PC-9 (cell line): ENCODE measurements around the gene RYR2. TPM values are rescaled to one million over a fixed set of nuclear protein-coding genes. Genes with fewer than 3 reads are reported as not detected.
A peak's percentile ranks its signal among the peaks of the same experiment; 100 is the strongest.
"Not testable (repeated sequence)": the region's sequence is repeated elsewhere in the genome, so short reads cannot be mapped to it uniquely, and the experiment has no call there.

Source experiments
- BruUV-seq: library from RNA; stranded (reverse); fragments of 400-500 nt; replicated peaks from 2 replicates; lab custom pipeline; 2021; lab: Mats Ljungman, UMichigan
- CTCF ChIA-PET: fragments of 300-600 bp; sonication (Branson Sonifier 250); formaldehyde crosslinking; loops from one replicate; lab custom pipeline; 2022; ENCODE audit warnings: antibody characterized with exemption; lab: Charles Lee
- POLR2A ChIA-PET: fragments of 300-600 bp; sonication (Branson Sonifier 250); formaldehyde crosslinking; loops from one replicate; lab custom pipeline; 2022; ENCODE audit warnings: antibody characterized with exemption; ENCODE audit not compliant: unreplicated experiment; lab: Charles Lee
- DNase-seq, 2 experiments: peaks; one replicate each; pipeline versions ENCODE4 v3.0.0 to v3.0.0-alpha.2; 2015 to 2022; ENCODE audit warnings: mixed read lengths in 1 of 2
- H2AFZ ChIP-seq: fragments of 200-600 bp; sonication (generic); 2 replicates; pipeline ENCODE4 v1.8.1; 2017; ENCODE audit warnings: antibody characterized with exemption
- H3F3A ChIP-seq: fragments of 200-600 bp; sonication (generic); 2 replicates; pipeline ENCODE4 v1.8.1; 2017; ENCODE audit warnings: antibody characterized with exemption, mild to moderate bottlenecking, low read depth; ENCODE audit not compliant: insufficient read depth
- H3K27ac ChIP-seq: fragments of 200-600 bp; sonication (generic); 2 replicates; pipeline ENCODE4 v1.6.1; 2016; ENCODE audit warnings: mixed run types
- H3K27me3 ChIP-seq: fragments of 200-600 bp; sonication (generic); 2 replicates; pipeline ENCODE4 v1.6.1; 2016; ENCODE audit warnings: low read depth, mixed run types; ENCODE audit not compliant: insufficient read depth
- H3K36me3 ChIP-seq: fragments of 200-600 bp; sonication (generic); 2 replicates; pipeline ENCODE4 v1.6.1; 2016; ENCODE audit warnings: low read depth, mixed run types
- H3K4me1 ChIP-seq: fragments of 200-600 bp; sonication (generic); replicated peaks from 2 replicates; pipeline ENCODE4 v1.6.1; 2016; ENCODE audit warnings: mixed run types; ENCODE audit not compliant: insufficient read depth
- H3K4me2 ChIP-seq: fragments of 200-600 bp; sonication (generic); 2 replicates; pipeline ENCODE4 v1.6.1; 2017; ENCODE audit warnings: mixed run types
- H3K4me3 ChIP-seq: fragments of 200-600 bp; sonication (generic); 2 replicates; pipeline ENCODE4 v1.6.1; 2016; ENCODE audit warnings: mixed run types
- H3K79me2 ChIP-seq: fragments of 200-600 bp; sonication (generic); 2 replicates; pipeline ENCODE4 v1.6.1; 2017; ENCODE audit warnings: low read depth, mixed run types
- H3K9me2 ChIP-seq: fragments of 200-600 bp; sonication (generic); 2 replicates; pipeline ENCODE4 v1.8.1; 2017; ENCODE audit warnings: mild to moderate bottlenecking; ENCODE audit not compliant: insufficient read depth
- H3K9me3 ChIP-seq: fragments of 200-600 bp; sonication (generic); 2 replicates; pipeline ENCODE4 v1.8.1; 2016; ENCODE audit warnings: low read depth; ENCODE audit not compliant: insufficient read depth
- H4K20me1 ChIP-seq: fragments of 200-600 bp; sonication (generic); 2 replicates; pipeline ENCODE4 v1.8.1; 2017; ENCODE audit not compliant: insufficient read depth
- EZH2 ChIP-seq: fragments of 200-600 bp; sonication (generic); IDR thresholded peaks from 2 replicates; pipeline ENCODE4 v1.8.0; 2017; ENCODE audit warnings: antibody characterized with exemption, low read depth
- intact Hi-C: fragments of 100-400 bp; cut with micrococcal nuclease; formaldehyde crosslinking; loops from one replicate; pipeline ENCODE4 v1.10.0; 2022; ENCODE audit not compliant: unreplicated experiment
- total RNA-seq: library from RNA; stranded (reverse); gene quantifications from 2 replicates; pipeline ENCODE4 v1.2.3, GENCODE V29; 2021
- TF ChIP-seq, protein P1 (sequence below): fragments of 200-600 bp; sonication (generic); conservative IDR thresholded peaks from 2 replicates; pipeline ENCODE4 v1.6.1; 2017; ENCODE audit warnings: mixed run types, antibody characterized with exemption, mild to moderate bottlenecking, moderate library complexity

The RYR2 gene
- total RNA-seq, 1 experiment from 2014 or later: not detected

DNA sequence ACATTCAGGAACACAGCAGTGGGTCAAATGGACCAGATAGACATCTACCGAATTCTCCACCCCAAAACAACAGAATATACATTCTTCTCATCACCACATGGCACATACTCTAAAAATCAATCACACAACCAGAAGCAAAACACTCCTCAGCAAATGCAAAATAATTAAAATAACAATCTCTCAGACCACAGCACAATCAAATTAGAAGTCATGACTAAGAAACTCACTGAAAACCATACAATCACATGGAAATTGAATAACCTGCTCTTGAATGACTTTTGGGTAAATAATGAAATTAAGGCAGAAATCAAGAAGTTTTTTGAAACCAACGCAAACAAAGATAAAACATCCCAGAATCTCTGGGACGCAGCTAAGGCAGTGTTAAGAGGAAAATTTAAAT, 799.5 kb downstream of the RYR2 start:
- Histone ChIP-seq H3K9me3 (no peaks in the 10 kb centered on the region), H3K27me3 (no peaks in the 10 kb centered on the region), H3K27ac (no peak overlapping the region), H4K20me1 (no peaks in the 10 kb centered on the region), H3K36me3 (no peaks in the 10 kb centered on the region), H2AFZ (no peak overlapping the region), H3K4me1 (no peaks in the 10 kb centered on the region), H3K4me3 (no peak overlapping the region), H3K79me2 (no peaks in the 10 kb centered on the region), H3K4me2 (no peak overlapping the region), H3F3A (no peaks in the 10 kb centered on the region), H3K9me2 (no peaks in the 10 kb centered on the region)
- CTCF ChIA-PET: no interaction called here
- intact Hi-C loops: no loop called here
- BruUV-seq: no TSS peak
- POLR2A ChIA-PET: no interaction called here
- no peak for TF ChIP-seq EZH2
- TF ChIP-seq, protein P1, sequence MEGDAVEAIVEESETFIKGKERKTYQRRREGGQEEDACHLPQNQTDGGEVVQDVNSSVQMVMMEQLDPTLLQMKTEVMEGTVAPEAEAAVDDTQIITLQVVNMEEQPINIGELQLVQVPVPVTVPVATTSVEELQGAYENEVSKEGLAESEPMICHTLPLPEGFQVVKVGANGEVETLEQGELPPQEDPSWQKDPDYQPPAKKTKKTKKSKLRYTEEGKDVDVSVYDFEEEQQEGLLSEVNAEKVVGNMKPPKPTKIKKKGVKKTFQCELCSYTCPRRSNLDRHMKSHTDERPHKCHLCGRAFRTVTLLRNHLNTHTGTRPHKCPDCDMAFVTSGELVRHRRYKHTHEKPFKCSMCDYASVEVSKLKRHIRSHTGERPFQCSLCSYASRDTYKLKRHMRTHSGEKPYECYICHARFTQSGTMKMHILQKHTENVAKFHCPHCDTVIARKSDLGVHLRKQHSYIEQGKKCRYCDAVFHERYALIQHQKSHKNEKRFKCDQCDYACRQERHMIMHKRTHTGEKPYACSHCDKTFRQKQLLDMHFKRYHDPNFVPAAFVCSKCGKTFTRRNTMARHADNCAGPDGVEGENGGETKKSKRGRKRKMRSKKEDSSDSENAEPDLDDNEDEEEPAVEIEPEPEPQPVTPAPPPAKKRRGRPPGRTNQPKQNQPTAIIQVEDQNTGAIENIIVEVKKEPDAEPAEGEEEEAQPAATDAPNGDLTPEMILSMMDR: no peak
- no peak for DNase-seq

DNA sequence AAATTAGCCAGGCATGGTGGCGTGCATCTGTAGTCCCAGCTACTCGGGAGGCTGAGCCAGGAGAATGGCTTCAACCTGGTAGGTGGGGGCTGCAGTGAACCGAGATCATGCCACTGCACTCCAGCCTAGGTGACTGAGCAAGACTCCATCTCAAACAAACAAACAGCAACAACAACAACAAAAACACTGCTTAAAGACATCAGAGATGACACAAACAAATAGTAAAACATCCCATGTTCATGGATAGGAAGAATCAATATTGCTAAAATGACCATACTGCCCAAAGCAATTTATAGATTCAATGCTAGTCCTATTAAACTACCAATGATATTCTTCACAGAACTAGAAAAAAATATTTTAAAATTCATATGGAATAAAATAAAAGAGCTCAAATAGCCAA, 801.5 kb downstream of the RYR2 start:
- H3K79me2 ChIP-seq, H2AFZ ChIP-seq, H3K36me3 ChIP-seq, H3K4me1 ChIP-seq, H3F3A ChIP-seq, H4K20me1 ChIP-seq, H3K9me3 ChIP-seq, H3K9me2 ChIP-seq, H3K4me3 ChIP-seq, BruUV-seq, CTCF ChIA-PET, intact Hi-C loops, DNase-seq, H3K27me3 ChIP-seq, H3K27ac ChIP-seq, H3K4me2 ChIP-seq, POLR2A ChIA-PET: not testable (repeated sequence)

DNA sequence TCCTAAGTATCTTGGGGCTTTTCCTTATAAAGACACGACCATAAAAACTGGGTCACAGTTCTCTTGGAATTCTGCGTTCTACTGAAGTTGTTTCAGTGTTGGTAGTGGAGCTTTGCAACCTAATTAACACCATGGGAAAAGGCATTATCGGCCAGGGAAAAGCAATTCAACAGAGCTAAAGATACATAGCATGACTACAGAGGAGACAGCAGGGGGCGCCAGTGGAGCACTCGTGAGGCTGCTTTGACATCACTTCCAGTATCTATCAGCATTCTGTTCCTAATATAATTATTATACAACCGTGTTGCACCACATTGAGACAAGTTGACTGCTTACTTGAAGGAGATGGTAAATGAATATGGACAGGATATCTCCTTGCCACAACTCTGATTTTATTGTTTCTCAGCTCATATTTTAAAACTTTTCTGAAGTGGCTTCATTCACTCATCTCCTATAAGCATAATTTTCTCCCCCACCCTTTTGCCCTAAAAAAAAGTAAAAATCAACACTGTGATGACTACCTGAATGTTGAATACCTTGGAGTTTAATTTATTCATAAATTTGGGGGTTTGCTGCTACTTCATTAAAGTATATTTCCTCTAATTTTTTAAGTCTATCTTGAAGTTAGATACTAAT, 809.3 kb downstream of the RYR2 start:
- Histone ChIP-seq H3K27me3 (no peaks in the 10 kb centered on the region), H3K36me3 (no peaks in the 10 kb centered on the region), H3K9me2 (no peaks in the 10 kb centered on the region), H3K4me2 (no peak overlapping the region), H3K4me3 (no peak overlapping the region), H3K4me1 (no peaks in the 10 kb centered on the region), H4K20me1 (no peaks in the 10 kb centered on the region), H2AFZ (no peak overlapping the region), H3K79me2 (no peaks in the 10 kb centered on the region), H3K9me3 (no peaks in the 10 kb centered on the region), H3K27ac (no peak overlapping the region), H3F3A (no peaks in the 10 kb centered on the region)
- ChIA-PET CTCF (no interaction called here), POLR2A (no interaction called here)
- peak in 1 of 2 experiments; percentile 15 for DNase-seq
- intact Hi-C loops: no loop called here
- BruUV-seq: no TSS peak
- no peak for TF ChIP-seq EZH2
- TF ChIP-seq, protein P1: peak; percentile 67

DNA sequence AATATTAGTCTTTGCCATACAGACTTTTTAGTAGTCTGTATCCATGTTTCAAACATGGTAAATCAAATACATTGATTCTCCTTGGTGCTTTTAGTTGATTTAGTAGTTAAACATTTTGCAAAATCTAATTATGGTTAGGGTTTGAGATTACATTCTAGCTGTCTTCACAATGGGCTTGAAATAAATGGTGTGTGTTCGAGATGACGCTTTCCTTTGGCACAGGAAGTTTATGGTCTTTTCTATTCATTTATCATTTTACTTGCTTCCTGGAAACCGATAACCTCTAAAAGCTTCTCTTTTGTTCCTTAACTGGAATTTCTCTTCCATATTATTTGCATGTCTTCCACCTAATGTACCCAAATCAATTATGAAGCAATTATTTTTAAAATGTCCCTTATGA, 810.4 kb downstream of the RYR2 start:
- no peaks in the 10 kb centered on the region for H3K4me1 ChIP-seq
- POLR2A ChIA-PET: no interaction called here

More for the DNA sequence above, 810.4 kb downstream of the RYR2 start:
- Histone ChIP-seq H3K27me3 (no peaks in the 10 kb centered on the region), H3K4me2 (no peak overlapping the region), H3K36me3 (no peaks in the 10 kb centered on the region), H4K20me1 (no peaks in the 10 kb centered on the region), H3K27ac (no peak overlapping the region), H3K79me2 (no peaks in the 10 kb centered on the region), H3K9me2 (no peaks in the 10 kb centered on the region), H3K9me3 (no peaks in the 10 kb centered on the region), H3F3A (no peaks in the 10 kb centered on the region), H3K4me3 (no peak overlapping the region), H2AFZ (no peak overlapping the region)
- no peak for DNase-seq
- CTCF ChIA-PET: no interaction called here
- TF ChIP-seq, protein P1: no peak
- TF ChIP-seq EZH2: no peak
- intact Hi-C loops: no loop called here
- no TSS peak for BruUV-seq
